Iris pigment epithelial cell (primary cell): ENCODE results near the gene ATP9A.
"Not testable (repeated sequence)": the region's sequence is repeated elsewhere in the genome, so short reads cannot be mapped to it uniquely, and the experiment has no call there.

Experiments
- DNase-seq: peaks from one replicate; pipeline ENCODE4 v3.0.0-alpha.2; 2011; ENCODE audit warnings: low read depth

Gene ATP9A

GRCh38 chr20:51654495-51654894 is 113.7 kb downstream of the ATP9A start:
- DNase-seq: no peak

GRCh38 chr20:51654060-51654459 is 114.1 kb downstream of the ATP9A start:
- DNase-seq: no peak

- no peak for DNase-seq
Observed at GRCh38 chr20:51653226-51653625, 115.0 kb downstream of the ATP9A start.

- no peak for DNase-seq
Observed at GRCh38 chr20:51651921-51652549, 116.2 kb downstream of the ATP9A start.

GRCh38 chr20:51650685-51651134 is 117.5 kb downstream of the ATP9A start:
- DNase-seq: peak; percentile 90

- no peak for DNase-seq
Observed at GRCh38 chr20:51648571-51648947, 119.6 kb downstream of the ATP9A start.

- no peak for DNase-seq
Observed at GRCh38 chr20:51647674-51648570, 120.3 kb downstream of the ATP9A start.

- DNase-seq: not testable (repeated sequence)
Observed at GRCh38 chr20:51643810-51644209, 124.4 kb downstream of the ATP9A start.

GRCh38 chr20:51643390-51643789 is 124.8 kb downstream of the ATP9A start:
- DNase-seq: no peak

- no peak for DNase-seq
Observed at GRCh38 chr20:51641866-51642265, 126.3 kb downstream of the ATP9A start.

- DNase-seq: peak; percentile 83
Observed at GRCh38 chr20:51640743-51641142, 127.4 kb downstream of the ATP9A start.

- peak; percentile 75 for DNase-seq
Observed at GRCh38 chr20:51639206-51639832, 128.9 kb downstream of the ATP9A start.

- DNase-seq: no peak
Observed at GRCh38 chr20:51637241-51637640, 130.9 kb downstream of the ATP9A start.

- no peak for DNase-seq
Observed at GRCh38 chr20:51636123-51636522, 132.1 kb downstream of the ATP9A start.

GRCh38 chr20:51635680-51636079 is 132.5 kb downstream of the ATP9A start:
- DNase-seq: no peak

- DNase-seq: no peak
Observed at GRCh38 chr20:51634877-51635276, 133.3 kb downstream of the ATP9A start.

GRCh38 chr20:51634257-51634656 is 133.9 kb downstream of the ATP9A start:
- DNase-seq: no peak

GRCh38 chr20:51633430-51633829 is 134.8 kb downstream of the ATP9A start:
- no peak for DNase-seq

GRCh38 chr20:51631953-51632352 is 136.2 kb downstream of the ATP9A start:
- DNase-seq: no peak

- peak; percentile 99 for DNase-seq
Observed at GRCh38 chr20:51631011-51631950, 136.9 kb downstream of the ATP9A start.

GRCh38 chr20:51629399-51630058 is 138.7 kb downstream of the ATP9A start:
- DNase-seq: no peak
